ENCODE measurements around the gene CHST11.

CHST11 gene

DNA sequence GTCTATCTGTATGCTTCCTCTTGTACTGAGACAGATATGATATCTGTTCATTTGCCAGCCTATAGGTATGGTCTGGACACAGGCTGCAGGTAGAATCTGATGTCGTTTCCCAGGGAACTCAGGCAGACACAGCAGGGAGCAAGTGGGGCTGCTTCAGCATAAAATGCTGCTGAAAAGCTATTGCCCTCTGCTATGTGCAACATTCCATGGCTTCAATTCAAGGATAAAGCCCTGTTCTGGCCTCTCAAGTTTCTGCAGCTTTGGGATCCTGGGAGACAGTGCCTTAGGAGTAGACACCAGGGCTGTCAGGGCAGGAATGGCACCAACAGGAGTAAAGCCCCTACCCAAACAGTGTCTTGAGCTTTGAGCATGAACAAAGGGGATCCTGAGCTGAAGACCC, 327.8 kb downstream of the CHST11 start:
- no peak for DNase-seq (ENCODE audit: low read depth)
- TF ChIP-seq, protein P1, sequence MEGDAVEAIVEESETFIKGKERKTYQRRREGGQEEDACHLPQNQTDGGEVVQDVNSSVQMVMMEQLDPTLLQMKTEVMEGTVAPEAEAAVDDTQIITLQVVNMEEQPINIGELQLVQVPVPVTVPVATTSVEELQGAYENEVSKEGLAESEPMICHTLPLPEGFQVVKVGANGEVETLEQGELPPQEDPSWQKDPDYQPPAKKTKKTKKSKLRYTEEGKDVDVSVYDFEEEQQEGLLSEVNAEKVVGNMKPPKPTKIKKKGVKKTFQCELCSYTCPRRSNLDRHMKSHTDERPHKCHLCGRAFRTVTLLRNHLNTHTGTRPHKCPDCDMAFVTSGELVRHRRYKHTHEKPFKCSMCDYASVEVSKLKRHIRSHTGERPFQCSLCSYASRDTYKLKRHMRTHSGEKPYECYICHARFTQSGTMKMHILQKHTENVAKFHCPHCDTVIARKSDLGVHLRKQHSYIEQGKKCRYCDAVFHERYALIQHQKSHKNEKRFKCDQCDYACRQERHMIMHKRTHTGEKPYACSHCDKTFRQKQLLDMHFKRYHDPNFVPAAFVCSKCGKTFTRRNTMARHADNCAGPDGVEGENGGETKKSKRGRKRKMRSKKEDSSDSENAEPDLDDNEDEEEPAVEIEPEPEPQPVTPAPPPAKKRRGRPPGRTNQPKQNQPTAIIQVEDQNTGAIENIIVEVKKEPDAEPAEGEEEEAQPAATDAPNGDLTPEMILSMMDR (IDR thresholded peaks at IDR 0.05; ENCODE audit: control insufficient read depth, insufficient read depth, low read depth, low read length, missing control alignments) = no peak
- H3K4me3 ChIP-seq (ENCODE audit: control insufficient read depth, low read depth, low read length) = no peak overlapping the region

DNA sequence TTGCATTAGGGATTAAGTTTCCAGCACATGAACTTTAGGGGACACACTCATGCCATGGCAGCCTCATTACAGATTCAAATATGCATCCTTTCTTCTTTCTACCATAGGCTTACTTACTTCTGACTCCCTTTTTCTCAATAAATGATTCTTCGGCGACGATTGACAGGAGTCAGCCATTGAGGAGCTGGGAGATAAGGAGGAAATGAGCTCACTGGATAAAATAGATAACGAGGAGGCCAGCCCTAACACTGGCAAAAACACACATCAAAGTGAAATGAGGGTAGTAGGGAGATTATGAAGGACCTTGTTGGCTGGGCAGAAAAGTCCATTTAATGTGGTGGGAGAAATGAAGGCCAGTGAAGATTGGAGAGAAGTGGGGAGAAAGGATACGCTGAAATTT, 329.1 kb downstream of the CHST11 start:
- no peak for DNase-seq (ENCODE audit: low read depth)
- H3K4me3 ChIP-seq (ENCODE audit: control insufficient read depth, low read depth, low read length) = no peak overlapping the region
- TF ChIP-seq, protein P1 (IDR thresholded peaks at IDR 0.05; ENCODE audit: control insufficient read depth, insufficient read depth, low read depth, low read length, missing control alignments) = no peak

DNA sequence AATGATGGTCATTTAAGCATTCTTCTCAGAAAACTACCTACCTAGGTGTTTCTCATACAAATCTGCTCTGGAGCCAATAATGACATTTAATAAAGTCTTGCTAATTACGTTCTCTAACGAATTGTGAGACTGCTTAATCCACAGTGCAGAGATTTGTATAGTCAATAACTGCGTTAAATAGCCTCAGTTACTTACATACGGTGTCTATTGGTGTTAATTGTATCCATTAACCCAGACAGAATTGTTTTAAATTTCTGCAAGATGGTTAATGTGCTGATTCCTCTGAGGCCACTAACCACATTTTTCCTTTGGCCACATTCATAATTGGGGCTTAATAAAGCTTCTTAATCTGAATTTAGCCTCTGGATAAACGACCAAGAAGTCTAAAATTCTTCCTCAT, 329.6 kb downstream of the CHST11 start:
- H3K4me3 ChIP-seq (ENCODE audit: control insufficient read depth, low read depth, low read length) = no peak overlapping the region
- TF ChIP-seq, protein P1 (IDR thresholded peaks at IDR 0.05; ENCODE audit: control insufficient read depth, insufficient read depth, low read depth, low read length, missing control alignments) = no peak
- DNase-seq (ENCODE audit: low read depth) = no peak

DNA sequence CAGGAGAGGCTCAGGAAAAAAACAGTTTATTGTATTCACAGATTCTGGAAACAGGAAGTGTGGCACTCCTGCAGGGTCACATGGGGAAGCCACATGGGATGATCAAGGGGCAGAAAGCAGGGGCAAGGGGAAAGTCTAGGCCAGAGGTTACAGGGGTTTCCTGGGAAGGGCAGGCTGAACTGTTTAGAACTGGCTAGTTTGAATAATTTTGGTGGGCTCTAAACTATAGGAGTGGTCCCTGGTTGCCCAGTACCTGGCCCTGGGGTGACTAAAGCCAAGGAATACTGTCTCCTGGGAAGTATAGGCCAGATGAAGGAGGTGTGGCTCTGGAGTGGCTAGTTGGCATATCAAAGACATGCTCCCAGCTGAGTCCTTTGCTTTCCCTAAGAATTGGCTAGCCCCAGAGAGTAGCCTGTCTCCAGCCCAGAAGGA, 332.1 kb downstream of the CHST11 start:
- no peak for DNase-seq (ENCODE audit: low read depth)
- TF ChIP-seq, protein P1 (IDR thresholded peaks at IDR 0.05; ENCODE audit: control insufficient read depth, insufficient read depth, low read depth, low read length, missing control alignments) = no peak
- H3K4me3 ChIP-seq (ENCODE audit: control insufficient read depth, low read depth, low read length) = no peak overlapping the region

DNA sequence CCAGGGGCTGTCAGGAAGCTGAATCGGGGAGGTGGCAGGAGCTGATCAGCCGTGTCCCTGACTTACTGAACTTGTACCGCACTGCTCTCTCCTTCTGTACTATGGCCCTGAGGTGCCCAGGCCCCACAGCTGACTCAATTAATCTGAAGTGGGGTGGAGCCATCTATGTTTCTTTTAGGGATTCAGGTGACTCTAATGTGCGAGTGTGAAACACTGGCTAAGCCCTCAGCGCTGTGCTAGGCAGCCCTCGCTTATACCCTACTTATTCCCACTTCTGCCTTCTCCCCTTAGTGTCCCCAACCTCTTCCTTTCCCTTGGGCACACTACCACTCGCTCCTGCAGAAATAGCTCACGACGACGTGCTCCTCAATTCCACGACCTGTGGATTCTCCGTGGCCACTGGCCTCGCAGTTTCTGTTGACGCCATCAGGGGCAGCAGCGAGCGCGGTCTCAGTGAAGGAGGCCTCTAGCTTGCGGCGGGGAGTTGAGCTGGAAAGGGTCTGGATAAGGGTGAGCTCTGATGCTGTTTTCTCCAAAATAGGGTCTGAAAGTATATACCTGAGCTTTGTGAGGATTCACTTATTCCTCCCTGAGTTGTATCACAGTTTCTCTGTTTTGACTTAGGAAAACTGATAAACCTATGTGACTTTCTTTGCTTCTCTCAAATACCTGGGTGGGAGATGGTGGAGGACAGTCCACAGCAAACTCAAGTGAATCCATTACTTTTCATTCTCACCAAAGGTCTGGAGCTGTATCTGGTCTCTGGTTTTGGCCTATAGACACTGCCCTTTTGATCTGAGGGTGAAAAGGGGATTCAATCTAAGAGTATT, 333.8 kb downstream of the CHST11 start:
- DNase-seq (ENCODE audit: low read depth) = no peak
- TF ChIP-seq, protein P1 (IDR thresholded peaks at IDR 0.05; ENCODE audit: control insufficient read depth, insufficient read depth, low read depth, low read length, missing control alignments) = peak; percentile 51
- H3K4me3 ChIP-seq (ENCODE audit: control insufficient read depth, low read depth, low read length) = no peak overlapping the region

DNA sequence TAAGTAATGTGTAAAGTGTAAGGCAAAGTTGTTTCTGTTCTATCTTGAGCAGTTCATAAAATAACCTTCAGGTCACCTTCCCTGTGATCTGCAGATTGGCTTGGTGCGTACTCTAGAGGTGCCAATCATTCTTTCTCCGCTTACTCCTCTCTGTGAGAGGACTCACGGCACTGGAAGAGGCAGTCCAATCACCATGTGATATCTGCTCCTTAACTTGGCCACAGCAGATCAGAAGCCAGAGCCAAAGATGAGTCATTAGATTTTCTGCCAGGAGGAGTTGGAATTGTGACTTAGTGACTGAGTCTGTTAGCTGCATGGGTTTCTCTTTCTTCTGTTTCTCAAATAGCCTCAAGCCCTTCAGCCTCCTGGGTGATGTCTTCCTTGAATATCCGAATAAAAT, 335.8 kb downstream of the CHST11 start:
- TF ChIP-seq, protein P1 (IDR thresholded peaks at IDR 0.05; ENCODE audit: control insufficient read depth, insufficient read depth, low read depth, low read length, missing control alignments) = no peak
- DNase-seq (ENCODE audit: low read depth) = peak; percentile 74
- no peak overlapping the region for H3K4me3 ChIP-seq (ENCODE audit: control insufficient read depth, low read depth, low read length)
